ENCODE results near the gene GRIK4.

The GRIK4 gene

GRCh38 chr11:120857508-120857907 lies 346.0 kb downstream of the GRIK4 start:
- TF ChIP-seq CTCF (IDR thresholded peaks at IDR 0.05; ENCODE audit: insufficient read depth, low read depth, low read length, missing control alignments), result no peak
- no peak for DNase-seq (ENCODE audit: low read depth)
- H3K4me3 ChIP-seq (ENCODE audit: low read length), result no peak overlapping the region

- no peak for TF ChIP-seq CTCF (IDR thresholded peaks at IDR 0.05; ENCODE audit: insufficient read depth, low read depth, low read length, missing control alignments)
- no peak overlapping the region for H3K4me3 ChIP-seq (ENCODE audit: low read length)
- DNase-seq (ENCODE audit: low read depth), result no peak
These were observed 347.2 kb downstream of the GRIK4 start for GRCh38 chr11:120858740-120859139.

GRCh38 chr11:120859552-120860295 lies 348.2 kb downstream of the GRIK4 start:
- no peak for TF ChIP-seq CTCF (IDR thresholded peaks at IDR 0.05; ENCODE audit: insufficient read depth, low read depth, low read length, missing control alignments)
- H3K4me3 ChIP-seq (ENCODE audit: low read length), result no peak overlapping the region
- DNase-seq (ENCODE audit: low read depth), result no peak

- H3K4me3 ChIP-seq (ENCODE audit: low read length), result no peak overlapping the region
- peak; percentile 54 for DNase-seq (ENCODE audit: low read depth)
- TF ChIP-seq CTCF (IDR thresholded peaks at IDR 0.05; ENCODE audit: insufficient read depth, low read depth, low read length, missing control alignments), result no peak
These were observed 351.8 kb downstream of the GRIK4 start for GRCh38 chr11:120863359-120863758.

- no peak for TF ChIP-seq CTCF (IDR thresholded peaks at IDR 0.05; ENCODE audit: insufficient read depth, low read depth, low read length, missing control alignments)
These were observed 355.5 kb downstream of the GRIK4 start for GRCh38 chr11:120867024-120867423.

GRCh38 chr11:120867531-120867930 lies 356.0 kb downstream of the GRIK4 start:
- TF ChIP-seq CTCF (IDR thresholded peaks at IDR 0.05; ENCODE audit: insufficient read depth, low read depth, low read length, missing control alignments), result no peak
- no peak overlapping the region for H3K4me3 ChIP-seq (ENCODE audit: low read length)
- peak; percentile 3 for DNase-seq (ENCODE audit: low read depth)

More at GRCh38 chr11:120867024-120867423, 355.5 kb downstream of the GRIK4 start:
- H3K4me3 ChIP-seq (ENCODE audit: low read length), result no peak overlapping the region
- no peak for DNase-seq (ENCODE audit: low read depth)

GRCh38 chr11:120867988-120868387 lies 356.4 kb downstream of the GRIK4 start:
- H3K4me3 ChIP-seq (ENCODE audit: low read length), result no peak overlapping the region
- peak; percentile 11 for DNase-seq (ENCODE audit: low read depth)
- TF ChIP-seq CTCF (IDR thresholded peaks at IDR 0.05; ENCODE audit: insufficient read depth, low read depth, low read length, missing control alignments), result no peak
